Activated gamma-delta T cell treated with anti-CD3 and anti-CD28 coated beads, Interleukin-2, amount 50 U/mL, for 16 hours (primary cell): ENCODE measurements around the gene HOXA13.

Experiments used
- DNase-seq: peaks from one replicate; pipeline ENCODE4 v3.0.0-alpha.2; 2020; ENCODE audit warnings: low read depth

HOXA13 gene

DNA sequence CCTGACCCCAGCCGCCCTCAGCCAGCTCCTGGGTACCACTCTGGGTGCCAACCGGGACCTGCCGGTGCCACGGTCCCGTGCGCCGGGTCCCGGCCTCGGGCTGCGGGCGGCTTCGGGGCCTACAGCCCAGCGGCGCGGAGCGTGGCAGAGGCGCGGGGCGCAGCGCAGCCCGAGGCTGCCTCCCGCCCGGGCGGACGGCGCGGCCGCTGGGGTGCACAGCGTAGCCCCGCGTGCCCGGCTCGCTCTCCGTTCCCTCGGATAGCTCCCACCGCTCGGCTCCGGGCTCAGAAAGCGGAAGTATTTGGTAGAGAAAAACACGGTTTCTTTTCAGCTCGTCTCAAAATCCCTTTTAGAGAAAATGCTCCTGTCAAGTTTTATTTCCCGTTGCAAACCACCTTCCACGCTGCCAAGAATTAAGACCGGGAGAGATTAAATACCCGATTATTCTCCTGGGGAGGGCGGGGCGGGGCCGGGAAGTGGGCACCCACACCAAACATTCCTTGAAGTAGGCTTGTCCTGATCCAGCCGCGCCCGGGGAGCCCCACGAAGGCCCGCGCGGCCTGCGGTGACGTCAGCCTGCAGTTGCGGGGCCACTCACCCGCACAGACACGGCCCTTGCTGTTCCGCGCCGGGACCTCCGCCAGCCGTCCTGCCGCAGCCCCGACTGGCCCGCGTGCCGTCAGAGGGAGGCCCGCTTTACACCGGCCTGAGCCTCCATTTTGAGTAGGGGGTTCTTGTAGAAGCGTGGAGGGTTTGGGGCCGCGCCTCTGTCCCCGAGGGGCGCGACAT is 7.2 kb downstream of the HOXA13 start:
- no peak for DNase-seq

DNA sequence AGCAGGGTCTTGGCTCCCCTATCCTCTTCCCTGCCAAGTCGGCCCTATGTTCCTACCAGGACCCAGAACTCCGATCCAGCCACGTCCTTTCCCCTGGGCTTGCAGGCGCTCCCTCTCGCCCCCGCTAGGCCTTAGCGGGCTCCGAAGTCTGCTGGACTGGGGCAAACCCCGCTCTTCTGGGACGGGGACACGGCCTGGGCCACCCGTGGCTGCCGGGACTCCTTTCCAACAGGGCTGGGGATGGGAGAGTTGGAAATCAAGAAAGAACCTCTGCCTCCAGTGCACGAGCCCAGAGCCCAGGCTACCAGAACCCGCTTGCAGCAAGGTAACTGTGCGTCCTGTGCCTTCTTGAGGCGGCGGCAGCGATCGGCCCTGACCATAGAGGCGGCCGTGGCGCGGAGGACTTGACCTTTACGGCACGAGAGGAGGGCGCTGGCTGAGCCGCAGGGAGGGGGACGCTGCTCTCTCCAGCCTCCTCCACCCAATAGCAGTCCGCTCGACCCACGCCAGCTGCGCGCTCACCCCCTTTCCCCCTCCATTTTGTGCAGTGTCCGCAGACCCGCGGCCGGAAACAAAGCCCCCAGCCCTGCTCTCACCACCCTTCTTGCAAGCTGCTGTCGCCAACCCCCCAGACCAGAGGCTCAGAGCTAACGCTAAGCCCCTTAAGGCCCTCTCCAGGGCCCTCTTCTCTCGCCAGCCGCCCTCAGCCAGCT is 7.9 kb downstream of the HOXA13 start:
- no peak for DNase-seq

DNA sequence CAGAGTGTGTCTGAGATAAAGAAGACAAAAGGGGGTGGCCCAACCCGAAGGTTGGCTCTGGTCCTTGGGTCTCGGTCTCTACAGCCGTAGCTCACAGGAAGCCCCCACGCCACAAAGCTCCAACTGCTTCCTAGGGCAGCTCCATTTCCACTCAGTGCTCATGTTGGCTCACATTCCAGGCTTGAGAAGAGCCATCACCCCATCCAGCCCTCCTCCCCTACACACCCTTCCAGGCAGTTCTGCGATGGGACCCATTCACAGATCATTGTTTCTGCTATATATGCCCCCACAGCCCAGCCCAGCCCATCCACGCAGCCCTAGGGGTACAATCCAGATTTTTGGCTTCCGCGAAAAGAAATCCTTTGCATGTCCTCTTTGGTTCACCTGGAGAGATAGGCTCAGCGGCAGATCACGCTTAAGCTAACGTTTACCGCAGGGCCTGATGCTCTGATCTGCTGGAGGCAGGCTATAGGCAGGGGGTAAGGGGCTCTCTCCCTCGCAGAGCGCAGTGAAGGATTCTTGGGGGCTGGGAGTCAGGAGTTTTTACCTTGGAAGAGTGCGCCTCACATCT is 8.6 kb downstream of the HOXA13 start:
- no peak for DNase-seq

DNA sequence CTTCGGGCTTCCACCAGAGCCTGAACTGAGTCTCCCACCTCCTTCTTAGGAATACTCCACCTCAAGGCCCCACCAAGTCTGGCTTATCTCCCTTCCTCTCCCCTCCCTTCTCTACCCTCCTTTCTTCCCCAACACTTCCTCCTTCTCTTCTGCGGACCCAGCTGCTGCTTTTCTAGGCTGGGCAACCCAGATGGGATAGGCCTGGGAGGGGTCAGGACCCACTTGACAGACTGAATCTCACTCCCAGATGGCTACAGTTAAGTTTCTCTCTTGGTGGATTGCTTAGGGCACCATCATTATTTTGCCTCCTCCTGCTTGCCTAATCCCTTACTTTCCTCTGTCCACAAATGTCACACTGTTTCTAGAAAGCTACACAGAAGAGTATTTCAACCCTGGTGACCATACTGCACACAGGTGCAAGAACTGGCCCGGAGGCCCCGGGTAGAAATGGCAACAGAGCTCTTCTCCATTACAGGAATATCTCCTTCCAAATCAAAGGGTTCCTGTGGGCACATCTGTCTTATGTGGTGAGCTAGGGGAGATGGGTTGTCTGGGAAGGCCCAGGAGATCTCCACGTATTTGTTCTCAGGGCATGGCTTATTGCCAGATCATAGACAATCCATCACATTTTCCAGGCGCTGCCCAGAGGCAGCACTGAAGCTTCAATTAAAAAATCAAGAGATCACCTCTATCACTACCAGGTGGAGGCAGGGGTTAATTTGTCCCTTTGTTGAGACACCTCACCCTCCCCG is 9.7 kb downstream of the HOXA13 start:
- no peak for DNase-seq

DNA sequence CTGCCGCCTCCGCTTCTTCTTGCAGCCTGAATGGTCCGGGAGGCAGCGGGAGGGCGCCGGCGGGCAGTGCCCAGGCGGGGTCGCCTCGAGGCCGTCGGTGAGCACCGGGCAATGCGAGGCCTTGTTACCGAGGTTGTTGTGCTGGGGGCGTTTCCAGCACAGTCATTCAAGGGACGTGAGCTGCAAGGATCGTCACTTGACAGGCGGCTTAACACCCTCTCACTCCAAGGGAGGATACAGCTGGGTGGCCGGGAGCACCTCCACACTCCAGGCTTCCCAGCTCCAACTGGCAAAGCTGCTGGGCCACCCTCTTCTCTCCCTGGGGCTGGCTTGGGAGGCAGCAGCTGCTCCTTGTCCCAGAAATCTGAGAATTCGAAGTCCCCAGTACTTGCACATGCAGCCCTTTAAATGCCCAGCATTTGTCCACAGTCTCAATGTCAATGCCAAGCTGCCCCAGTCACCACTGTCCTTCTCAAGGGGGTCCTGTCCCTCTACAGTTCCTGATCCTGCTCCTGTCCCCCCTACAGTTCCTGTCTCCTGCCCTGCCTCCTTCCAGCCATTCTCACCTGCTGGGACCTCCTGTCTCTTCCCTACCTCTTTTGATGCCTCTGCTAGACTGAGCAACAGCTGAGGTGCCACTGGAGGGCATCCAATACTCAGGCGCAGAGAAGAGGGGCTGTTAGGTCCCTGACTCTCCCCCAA is 10.4 kb downstream of the HOXA13 start:
- DNase-seq: no peak

DNA sequence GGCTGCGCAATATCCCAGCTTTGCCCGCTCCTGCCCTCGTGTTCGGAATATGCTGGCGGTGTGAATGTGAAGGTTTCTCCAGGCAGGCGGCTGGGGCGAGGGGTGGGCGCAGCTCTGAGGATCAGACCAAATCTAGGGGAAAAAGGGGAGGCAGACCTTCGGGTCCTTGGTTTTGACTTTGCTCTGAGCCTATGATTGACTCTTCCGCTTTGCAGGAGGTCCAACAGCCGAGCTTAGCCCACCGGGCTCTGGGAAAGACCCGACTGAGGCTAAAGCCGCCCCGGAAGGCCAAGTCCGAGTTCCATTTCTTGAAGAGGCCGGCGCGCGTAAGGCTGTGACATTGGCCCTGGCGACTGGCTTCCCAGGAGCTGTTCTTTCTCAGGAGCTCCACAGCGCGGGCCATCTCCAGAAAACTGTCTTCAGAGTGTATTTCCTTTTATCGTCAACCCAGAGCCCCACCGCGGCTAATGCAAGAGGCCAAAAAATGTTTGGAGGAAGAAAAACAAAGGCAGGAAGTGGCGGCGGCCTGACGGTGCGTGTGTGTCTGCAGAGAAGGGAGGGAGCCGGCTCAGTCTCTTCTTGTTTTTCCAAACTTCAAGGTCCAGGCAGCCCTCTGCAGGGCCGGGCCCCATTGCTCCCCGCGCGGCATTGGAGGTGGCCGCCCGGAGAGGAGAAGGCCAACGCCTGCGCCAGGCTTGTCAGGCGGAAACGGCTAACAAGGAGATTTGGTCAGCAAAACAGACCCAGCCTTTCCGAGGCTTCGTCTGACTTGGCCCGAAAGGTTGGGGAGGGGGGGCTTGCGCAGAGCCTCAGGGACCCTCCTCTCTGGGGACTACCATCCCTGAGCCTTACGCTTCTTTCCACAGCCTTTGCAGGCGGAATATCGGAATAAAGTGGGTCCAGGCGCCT is 11.3 kb downstream of the HOXA13 start:
- DNase-seq: no peak

- no peak for DNase-seq
Observed at GRCh38 chr7:27187475-27188385, 12.2 kb downstream of the HOXA13 start.

GRCh38 chr7:27186668-27187474 is 13.0 kb downstream of the HOXA13 start:
- DNase-seq: no peak

GRCh38 chr7:27185854-27186667 is 13.8 kb downstream of the HOXA13 start:
- no peak for DNase-seq

DNA sequence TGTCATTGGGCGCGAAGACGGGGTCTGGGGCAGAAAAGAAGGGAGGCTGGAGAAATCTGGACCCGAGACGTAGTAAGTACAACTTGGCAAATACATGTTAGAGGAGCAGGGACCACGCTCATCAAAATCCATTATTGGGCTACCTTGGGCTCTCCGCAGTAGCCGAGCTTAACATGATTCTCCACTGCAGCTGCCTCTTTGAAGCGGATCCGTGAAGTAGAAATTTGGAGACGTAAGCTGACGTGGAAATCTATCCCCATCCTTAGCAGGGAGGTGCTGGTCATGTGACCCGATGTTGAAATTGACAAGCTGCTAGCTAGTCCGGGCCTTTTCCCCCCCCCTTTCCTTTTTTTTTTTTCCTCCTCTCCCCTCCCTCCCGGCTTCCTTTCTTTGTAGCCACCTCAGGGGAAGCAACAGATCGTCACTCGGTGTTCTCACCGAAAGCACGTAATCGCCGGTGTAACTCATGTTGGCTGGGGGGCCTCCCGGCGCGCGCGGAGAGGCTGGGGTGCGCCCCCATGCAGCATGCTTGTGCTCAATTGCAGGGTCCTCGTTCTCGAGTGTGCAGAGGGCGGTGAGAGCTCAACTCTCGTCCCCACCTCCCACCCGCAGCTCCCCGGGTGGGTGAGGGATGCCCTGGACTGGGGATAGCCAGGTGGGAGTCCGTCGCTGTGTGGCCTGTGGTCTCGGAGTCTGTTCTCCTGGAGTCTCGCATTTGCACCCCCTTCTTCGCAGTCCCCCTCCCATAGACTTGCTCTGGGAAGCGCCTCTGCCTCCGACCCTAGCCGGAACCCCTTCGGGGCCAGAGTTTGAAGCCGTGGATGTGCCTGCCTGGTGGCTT is 14.7 kb downstream of the HOXA13 start, which contains the start of gene HOXA11:
HOXA11 (minus strand) TSS at position 220 of the 841 bp plus-strand sequence; CDS start at position 132, 88 bp downstream.
- DNase-seq: no peak

DNA sequence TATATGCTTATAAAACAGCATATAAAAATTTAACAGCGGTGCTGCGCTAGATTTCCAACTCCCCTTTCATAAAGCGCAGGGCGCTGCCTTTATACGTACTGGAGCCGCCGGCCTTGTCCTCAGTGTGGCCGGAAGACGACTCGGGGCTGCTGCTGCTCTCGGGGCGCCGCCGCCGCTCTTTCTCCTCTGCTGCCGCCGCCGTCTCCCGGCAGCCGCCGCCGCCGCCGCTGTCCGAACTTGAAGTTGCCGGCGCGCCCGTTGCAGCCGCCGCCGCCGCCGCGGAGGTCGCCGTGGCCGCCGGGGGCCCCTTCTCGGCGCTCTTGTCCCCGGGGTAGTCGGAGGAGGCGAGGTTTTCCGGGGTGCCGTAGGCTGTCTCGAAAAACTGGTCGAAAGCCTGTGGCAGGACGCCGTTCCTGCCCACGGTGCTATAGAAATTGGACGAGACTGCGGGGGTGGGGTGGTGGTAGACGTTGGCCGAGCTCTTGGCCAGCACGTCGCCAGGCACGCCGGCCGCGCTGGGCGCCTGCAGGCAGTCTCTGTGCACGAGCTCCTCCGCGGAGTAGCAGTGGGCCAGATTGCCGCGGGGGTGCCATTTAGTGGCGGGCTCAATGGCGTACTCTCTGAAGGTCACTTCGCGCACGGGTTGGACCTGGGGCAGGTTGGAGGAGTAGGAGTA is 15.4 kb downstream of the HOXA13 start:
- DNase-seq: no peak

DNA sequence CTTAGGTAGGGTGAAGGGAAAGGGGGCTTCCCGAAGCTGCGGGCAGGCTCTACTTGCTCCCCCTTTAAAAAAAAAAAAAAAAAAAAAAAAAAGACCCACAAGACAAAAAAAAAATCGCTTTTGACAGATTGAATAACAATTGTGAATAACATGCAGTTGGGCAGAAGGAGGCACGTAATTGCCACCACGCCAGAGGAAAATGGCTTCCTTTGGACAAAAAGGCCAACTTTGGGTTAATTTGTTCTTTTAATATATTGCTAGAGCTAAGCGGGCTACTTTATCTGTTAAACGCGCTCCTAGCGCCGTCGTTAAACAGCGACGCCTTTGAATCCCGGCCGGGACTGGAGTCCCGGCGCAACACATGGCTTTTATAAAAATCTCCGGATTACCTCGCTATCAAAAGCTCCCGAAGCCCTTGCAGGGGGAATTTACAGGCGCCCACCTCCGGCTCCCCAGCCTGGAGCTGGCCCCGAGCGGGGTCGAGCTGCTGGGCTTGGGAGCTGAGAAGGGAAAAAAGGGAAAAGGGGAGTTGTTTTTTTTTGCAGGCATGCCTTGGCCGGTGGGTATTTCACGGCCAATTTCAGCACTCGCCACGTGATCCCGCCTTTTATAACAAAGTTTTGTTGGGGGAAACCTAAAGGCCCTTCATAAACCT is 16.1 kb downstream of the HOXA13 start:
- DNase-seq: no peak

GRCh38 chr7:27182861-27183681 is 16.8 kb downstream of the HOXA13 start:
- DNase-seq: no peak

- no peak for DNase-seq
Observed at GRCh38 chr7:27182285-27182841, 17.5 kb downstream of the HOXA13 start.
